PFSK-1 (cell line): ENCODE results near the gene RPS6KA2.

Experiments used
- FOXP2 ChIP-seq: optimal IDR thresholded peaks from 2 replicates; pipeline ENCODE3; 2011; ENCODE audit warnings: borderline replicate concordance, control low read depth, inconsistent platforms; ENCODE audit not compliant: insufficient read depth; ENCODE audit errors: extremely low read length, extremely low read depth
- POLR2AphosphoS5 ChIP-seq: IDR thresholded peaks from 2 replicates; pipeline ENCODE4 v1.6.1; 2012; ENCODE audit warnings: low read depth, mild to moderate bottlenecking, control low read depth, low read length, moderate library complexity
- SIN3A ChIP-seq: IDR thresholded peaks from 2 replicates; pipeline ENCODE4 v1.6.1; 2012; ENCODE audit warnings: mild to moderate bottlenecking, low read length, moderate library complexity, borderline replicate concordance; ENCODE audit not compliant: insufficient read depth
- TAF1 ChIP-seq: IDR thresholded peaks from 2 replicates; pipeline ENCODE4 v1.6.1; 2012; ENCODE audit warnings: low read length, control low read depth, borderline replicate concordance; ENCODE audit not compliant: insufficient read depth
- TF ChIP-seq, protein P1 (sequence below), 2 experiments: IDR thresholded peaks; 2 replicates each; pipeline versions ENCODE4 v1.6.1 to v1.8.0; 2011 to 2012; ENCODE audit warnings: low read depth in 2 of 2, low read length in 2 of 2, control low read depth in 1 of 2, inconsistent platforms in 1 of 2, mild to moderate bottlenecking in 1 of 2, moderate library complexity in 1 of 2; ENCODE audit not compliant: insufficient read depth in 1 of 2

RPS6KA2 gene

DNA sequence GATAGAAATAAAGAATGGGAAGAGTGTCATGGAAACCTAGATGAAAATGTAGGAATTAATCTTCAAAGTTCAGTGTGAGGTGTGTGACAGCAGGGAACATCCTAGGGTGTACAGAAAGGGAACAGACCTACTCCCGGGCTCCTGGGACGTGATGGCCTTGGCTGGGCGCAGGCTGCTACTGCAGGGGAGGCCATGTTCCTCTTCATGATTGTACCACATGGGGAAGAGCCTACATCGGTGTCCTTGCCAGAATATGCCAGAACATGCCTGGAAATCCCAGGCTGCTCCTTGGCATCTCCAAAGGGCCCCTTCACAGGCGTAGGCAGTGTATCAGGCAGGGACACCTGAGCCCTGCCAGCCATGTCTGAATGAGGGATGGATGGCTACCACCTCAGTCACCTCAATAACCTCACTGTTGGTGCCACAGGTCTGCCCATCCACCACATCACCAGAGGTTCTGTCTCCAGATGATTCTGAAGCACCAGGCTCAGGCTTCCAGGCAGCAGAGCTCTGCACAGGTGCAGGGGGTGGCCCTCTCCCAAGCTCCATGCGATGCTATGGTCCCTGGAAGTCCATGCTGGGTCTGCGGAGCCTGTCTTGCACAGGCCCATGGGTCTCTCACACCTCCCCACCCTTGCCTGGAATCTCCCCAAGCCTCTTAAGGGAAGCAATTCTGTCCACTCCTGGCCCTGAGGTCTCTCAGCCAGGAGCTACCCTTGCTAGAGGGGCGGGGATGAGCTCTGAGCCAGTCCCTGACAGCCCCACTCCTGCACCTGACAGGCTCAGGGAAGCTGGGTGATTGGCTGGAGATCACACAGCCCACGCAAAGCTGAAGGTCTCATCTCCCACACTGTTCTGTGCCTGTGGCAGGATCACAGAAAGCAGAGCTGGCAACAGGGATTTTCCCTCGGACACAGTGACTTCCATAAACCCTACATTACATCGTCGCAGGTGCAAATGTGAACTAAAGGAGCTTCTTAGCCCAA, 60.7 kb downstream of the RPS6KA2 start:
- TF ChIP-seq, protein P1, sequence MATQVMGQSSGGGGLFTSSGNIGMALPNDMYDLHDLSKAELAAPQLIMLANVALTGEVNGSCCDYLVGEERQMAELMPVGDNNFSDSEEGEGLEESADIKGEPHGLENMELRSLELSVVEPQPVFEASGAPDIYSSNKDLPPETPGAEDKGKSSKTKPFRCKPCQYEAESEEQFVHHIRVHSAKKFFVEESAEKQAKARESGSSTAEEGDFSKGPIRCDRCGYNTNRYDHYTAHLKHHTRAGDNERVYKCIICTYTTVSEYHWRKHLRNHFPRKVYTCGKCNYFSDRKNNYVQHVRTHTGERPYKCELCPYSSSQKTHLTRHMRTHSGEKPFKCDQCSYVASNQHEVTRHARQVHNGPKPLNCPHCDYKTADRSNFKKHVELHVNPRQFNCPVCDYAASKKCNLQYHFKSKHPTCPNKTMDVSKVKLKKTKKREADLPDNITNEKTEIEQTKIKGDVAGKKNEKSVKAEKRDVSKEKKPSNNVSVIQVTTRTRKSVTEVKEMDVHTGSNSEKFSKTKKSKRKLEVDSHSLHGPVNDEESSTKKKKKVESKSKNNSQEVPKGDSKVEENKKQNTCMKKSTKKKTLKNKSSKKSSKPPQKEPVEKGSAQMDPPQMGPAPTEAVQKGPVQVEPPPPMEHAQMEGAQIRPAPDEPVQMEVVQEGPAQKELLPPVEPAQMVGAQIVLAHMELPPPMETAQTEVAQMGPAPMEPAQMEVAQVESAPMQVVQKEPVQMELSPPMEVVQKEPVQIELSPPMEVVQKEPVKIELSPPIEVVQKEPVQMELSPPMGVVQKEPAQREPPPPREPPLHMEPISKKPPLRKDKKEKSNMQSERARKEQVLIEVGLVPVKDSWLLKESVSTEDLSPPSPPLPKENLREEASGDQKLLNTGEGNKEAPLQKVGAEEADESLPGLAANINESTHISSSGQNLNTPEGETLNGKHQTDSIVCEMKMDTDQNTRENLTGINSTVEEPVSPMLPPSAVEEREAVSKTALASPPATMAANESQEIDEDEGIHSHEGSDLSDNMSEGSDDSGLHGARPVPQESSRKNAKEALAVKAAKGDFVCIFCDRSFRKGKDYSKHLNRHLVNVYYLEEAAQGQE (IDR thresholded peaks at IDR 0.05; ENCODE audit: insufficient read depth in 1 of 2, low read depth in 2 of 2, low read length in 2 of 2), result no peak

GRCh38 chr6:166565084-166565967, 61.7 kb downstream of the RPS6KA2 start:
- TF ChIP-seq POLR2AphosphoS5, result no peak

GRCh38 chr6:166563805-166564204, 63.2 kb downstream of the RPS6KA2 start:
- no peak for TF ChIP-seq SIN3A
- TF ChIP-seq POLR2AphosphoS5, result no peak
- TF ChIP-seq TAF1, result no peak
- TF ChIP-seq, protein P1 (IDR thresholded peaks at IDR 0.05; ENCODE audit: insufficient read depth in 1 of 2, low read depth in 2 of 2, low read length in 2 of 2), result no peak
- TF ChIP-seq FOXP2, result no peak

- TF ChIP-seq TAF1 (no peak), POLR2AphosphoS5 (no peak), FOXP2 (no peak)
- TF ChIP-seq, protein P1 (IDR thresholded peaks at IDR 0.05; ENCODE audit: insufficient read depth in 1 of 2, low read depth in 2 of 2, low read length in 2 of 2), result no peak
Measured at GRCh38 chr6:166563200-166563599, 63.9 kb downstream of the RPS6KA2 start.

- TF ChIP-seq POLR2AphosphoS5 (no peak), FOXP2 (no peak), TAF1 (no peak), SIN3A (no peak)
- TF ChIP-seq, protein P1 (IDR thresholded peaks at IDR 0.05; ENCODE audit: insufficient read depth in 1 of 2, low read depth in 2 of 2, low read length in 2 of 2), result no peak
Measured at GRCh38 chr6:166562726-166563125, 64.3 kb downstream of the RPS6KA2 start.
